ENCODE data around the gene WDR45B.

Gene WDR45B

DNA sequence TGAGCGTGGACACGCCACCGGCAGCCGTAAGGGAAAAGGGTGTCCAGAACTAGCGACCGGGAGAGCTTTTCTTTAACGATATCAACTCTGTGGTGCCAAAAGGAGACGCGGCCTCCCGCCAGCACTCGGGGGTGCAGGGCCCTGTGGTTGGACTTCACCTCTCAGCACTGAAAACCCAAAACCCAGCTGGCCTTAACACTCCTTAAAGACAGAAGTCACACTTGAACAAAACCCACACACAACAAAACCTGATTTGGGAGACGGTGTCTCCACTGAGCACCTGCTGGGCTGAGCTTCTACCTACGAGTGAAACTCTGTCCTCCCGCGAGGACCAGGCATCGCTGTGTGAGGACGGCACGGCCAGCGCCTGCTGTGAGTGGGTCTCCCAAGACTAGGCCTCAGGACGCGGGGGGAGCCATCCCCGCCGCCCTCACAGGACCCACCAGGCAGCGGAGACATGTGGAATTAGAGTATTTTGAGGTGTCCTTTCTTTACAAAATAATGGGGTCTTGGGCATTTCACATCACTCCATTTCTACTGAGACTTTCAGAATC is 46.7 kb downstream of the WDR45B start:
- DNase-seq (ENCODE audit: low read depth in 3 of 3, low spot score in 1 of 3) = no peak

DNA sequence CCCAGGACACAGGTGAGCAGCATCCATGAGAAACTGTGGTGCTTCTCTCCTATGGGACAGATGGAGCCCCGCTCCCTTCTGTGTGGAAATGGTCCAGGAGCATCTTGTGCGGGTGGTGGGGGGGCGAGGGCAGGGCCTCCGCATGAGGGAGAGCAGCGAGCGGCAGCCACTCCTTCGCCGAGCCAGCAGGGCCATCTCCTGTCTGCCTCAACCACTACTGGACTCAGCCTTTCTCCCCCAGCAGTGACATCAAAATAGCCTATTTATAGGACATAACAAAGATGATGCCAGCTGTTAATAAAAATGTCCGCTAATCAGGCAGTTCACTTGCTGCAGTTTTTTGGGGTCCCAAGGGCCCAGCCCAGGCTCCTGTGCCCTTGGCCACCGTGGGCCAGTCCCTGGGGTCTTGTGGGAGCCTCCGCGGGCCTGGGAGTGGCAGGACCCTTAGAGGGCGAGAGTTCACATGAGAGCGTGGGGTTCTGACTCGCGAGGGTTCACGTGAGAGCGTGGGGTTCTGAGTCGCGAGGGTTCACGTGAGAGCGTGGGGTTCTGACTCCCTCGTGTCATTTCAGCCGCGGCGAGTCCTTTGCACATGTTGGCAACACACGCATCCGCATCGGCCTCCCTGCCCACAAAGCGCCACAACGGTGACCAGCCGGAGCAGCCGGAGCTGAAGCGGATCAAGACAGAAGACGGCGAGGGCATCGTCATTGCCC is 47.4 kb downstream of the WDR45B start:
- no peak for DNase-seq (ENCODE audit: low read depth in 3 of 3, low spot score in 1 of 3)

DNA sequence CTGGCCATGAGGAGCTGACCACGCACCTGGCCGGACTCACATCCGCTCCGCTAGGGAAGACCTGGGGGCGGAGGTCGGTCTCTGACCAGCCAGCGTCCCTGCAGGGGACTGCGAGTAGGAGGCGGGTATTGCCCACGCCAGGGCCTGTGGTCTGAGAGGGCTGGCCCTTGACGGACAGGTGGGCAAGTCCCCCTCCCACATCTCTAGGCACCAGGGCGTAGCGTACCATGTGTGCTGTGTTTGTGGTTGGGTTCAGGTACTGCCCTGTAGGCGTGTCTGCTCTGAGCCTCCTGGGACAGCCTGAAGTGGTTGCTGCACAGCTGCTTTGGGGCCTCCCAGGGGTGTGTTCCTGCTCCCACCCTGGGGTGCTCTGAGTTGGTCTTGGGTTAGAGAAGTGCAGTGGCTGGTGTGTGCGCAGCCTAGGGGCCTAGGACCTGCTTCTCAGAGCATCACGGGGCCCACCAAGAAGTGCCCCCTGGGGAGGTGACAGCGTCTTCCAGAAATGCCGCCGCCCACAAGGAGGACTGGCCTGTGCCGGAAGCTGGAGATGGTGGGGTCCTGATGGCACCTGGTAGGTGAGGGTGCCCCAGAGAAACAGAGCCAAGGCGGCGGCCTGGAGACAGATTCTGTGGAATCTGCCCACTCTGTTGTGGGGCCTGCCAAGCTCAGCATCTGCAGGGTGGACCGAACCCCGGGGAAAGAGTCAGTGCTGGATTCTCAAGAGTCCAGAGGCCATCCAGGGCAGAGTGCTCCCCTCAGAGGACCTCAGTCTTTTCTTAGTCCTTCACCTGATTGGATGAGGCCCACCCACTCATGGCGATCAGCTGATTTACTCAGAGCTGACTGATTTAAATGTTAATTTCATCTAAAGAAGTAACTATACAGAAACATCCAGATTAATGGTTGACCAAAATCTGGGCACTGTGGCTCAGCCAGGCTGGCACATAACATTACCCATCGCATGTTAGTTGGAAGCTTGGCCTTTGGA is 48.3 kb downstream of the WDR45B start:
- no peak for DNase-seq (ENCODE audit: low read depth in 3 of 3, low spot score in 1 of 3)

DNA sequence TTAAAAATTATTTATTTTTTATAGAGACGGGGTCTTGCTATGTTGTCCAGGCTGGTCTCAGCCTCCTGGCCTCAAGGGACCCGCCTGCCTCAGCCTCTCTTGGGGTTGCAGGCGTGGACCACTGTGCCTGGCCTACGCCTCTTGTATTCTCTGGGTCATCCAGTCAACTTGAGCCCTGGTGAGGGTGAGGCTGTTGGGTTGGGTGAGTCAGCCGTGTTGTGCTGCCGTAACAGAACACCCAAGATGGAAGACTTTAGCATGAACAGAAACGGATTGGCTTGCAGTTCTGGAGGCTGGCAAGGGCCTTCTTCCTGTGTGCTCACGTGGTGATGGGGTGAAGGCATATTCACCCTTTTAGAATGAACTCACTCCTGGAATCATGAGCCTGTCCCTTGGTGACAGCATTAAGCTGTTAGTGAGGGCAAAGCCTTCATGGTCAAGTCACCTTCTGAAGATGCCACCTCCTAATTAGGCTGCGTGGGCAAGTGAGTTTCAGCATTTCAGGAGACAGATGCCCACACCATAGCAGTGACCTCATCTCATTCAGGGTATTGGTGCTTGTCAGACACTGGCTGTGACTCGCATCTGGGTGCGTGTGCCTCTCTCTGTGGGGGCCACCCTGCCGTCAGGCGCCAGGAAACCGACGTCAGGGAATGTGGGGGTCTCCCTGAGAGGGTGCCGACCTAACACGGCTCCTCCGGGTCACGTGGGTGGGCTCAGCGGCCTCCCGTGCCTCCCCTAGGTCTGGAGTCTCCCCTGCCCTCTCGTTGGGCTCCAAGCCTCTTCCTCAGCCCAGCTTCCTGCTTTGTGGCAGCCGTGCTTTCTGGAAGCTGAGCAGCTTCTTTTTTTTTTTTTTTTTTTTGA is 49.8 kb downstream of the WDR45B start:
- no peak for DNase-seq (ENCODE audit: low read depth in 3 of 3, low spot score in 1 of 3)

DNA sequence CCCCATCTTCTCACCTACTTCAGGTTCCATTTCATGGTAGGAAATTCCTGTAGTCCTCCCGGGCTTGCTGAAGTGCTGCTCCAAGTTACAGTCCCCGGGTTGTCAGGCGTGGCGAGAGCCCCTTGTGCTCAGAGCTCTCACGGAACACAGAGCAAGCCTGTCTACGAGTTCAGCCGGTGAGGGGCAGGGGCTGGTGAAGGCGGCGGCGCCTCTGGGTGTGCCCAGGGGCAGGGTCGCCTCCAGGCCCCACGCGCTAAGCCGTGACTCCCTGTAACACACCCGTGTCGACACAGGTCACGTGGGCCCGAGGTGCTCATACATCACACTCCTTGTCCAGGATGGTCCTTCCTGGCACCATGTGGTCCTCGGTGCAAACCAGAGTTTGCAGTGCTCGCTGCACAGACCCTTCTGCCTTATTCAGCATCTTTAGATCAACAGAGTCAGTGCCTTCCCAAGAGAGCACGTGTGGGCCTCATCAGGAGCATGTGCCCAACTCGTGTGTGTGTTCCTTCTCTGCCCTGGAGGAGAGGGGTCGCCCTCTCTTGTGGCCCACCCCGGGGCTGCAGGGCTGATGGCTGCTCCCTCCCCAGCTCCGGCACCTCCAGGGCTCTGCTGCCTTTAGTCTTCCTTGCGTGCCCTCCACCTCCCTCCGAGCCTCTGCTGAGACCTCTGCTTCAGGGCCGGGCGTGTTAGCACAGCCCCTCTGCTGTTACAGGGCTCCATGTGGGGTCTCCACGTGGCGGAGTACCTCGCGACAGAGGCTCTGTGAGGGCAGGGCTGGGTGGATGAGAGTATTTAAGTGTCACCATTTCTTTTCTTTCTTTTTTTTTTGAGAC is 51.2 kb downstream of the WDR45B start:
- no peak for DNase-seq (ENCODE audit: low read depth in 3 of 3, low spot score in 1 of 3)

DNA sequence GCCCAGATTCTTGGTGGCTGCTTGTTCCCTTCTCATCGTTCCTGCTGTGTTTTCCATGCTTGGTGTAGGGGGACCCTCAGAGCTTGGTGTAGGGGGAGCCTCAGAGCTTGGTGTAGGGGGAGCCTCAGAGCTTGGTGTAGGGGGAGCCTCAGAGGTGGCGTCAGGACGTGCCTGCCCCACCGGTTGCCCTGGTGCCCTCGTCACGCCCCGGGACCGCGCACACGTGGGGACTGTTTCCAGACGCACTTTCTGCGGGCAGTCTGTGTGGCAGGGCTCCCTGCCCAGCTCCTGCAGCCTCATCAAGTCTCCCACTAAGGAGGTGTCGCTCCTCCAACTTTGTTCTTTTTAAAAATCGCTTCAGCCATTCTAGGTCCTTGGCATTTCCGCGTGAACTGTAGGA is 51.9 kb downstream of the WDR45B start:
- DNase-seq (ENCODE audit: low read depth in 3 of 3, low spot score in 1 of 3) = no peak

DNA sequence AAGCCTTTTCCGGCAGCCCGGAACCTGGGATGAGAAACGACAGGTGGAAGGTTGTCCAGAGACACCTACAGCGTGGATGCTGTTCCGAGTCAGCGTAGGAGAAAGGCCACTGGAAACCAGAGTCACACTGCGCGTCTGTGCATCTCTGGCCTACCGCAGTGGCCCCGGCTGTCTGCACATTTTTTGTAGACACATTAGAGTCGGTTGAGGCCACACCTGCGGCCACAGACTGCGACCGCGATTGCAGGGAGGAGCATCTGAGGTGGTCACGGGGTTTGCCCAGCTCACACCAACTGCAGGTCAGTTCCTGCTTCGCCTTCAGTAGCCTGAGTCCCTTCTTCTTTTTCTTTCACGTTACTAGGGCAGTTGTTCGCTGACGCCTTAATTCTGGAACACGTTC is 52.4 kb downstream of the WDR45B start:
- no peak for DNase-seq (ENCODE audit: low read depth in 3 of 3, low spot score in 1 of 3)

DNA sequence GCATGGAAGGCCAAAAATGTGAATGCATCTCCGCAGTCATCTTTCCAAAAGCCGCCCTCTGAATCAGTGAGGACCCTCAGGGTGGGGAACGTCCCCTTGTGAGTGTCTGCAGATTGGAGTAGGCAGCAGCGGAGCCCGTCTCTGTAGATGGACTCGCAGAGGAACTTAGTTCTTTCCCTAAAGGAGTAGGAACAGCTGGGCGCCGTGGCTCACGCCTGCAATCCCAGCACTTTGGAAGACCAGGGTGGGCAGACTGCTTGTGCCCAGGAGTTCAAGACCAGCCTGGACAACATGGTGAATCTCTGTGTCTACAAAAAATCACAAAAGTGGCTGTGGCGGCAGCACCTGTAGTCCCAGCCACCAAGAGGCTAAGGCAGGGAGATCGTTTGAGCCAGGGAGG is 53.7 kb downstream of the WDR45B start:
- DNase-seq (ENCODE audit: low read depth in 3 of 3, low spot score in 1 of 3) = no peak

DNA sequence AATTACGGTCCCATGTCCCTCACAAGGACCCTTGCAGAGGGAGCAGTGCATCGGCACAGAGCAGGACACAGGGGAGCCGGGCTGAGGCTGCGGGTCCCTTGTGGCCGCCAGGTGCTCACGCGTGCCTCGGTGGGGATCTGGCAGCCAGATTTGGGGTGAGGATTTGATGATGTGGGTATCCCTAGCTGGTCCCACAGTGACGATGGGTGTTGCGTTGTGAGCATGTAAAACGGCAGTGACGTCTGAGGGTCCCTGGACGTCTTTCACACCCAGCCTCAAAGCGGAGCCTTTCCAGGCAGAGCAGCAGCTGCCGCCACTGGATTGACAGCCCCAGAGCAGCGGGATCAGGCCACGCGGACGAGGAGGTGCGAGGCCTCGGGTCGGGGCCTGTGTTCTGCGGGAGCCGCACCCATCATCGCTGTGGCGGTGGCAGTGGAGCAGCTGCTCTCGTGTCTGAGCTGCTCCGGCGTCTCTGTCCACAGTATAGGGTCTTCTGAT is 54.6 kb downstream of the WDR45B start:
- no peak for DNase-seq (ENCODE audit: low read depth in 3 of 3, low spot score in 1 of 3)

DNA sequence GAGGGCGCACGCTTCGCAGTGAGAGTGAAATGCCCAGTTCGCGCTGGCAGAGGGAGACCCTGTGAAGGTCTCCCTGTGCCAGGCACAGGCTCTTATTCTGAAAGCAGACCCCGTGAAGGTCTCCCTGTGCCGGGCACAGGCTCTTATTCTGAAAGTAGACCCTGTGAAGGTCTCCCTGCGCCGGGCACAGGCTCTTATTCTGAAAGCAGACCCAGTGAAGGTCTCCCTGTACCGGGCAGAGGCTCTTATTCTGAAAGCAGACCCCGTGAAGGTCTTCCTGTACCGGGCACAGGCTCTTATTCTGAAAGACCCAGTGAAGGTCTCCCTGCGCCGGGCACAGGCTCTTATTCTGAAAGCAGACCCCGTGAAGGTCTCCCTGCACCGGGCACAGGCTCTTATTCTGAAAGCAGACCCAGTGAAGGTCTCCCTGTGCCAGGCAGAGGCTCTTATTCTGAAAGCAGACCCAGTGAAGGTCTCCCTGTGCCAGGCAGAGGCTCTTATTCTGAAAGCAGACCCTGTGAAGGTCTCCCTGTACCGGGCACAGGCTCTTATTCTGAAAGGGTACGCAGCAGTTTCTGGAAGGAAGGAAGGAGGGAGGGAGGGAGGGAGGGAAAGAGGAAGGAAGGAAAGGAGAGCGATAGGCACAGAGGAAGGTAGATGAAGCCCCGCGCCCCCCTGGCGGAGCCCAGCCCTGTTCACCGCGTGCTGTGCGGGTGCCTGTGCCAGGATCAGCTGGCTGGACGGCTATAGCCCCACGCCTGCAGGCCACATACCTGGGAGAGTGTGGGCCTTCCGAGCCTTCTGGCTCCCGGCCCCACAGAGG is 55.3 kb downstream of the WDR45B start:
- DNase-seq (ENCODE audit: low read depth in 3 of 3, low spot score in 1 of 3) = peak in 2 of 3 donors; percentile 14 to 24

DNA sequence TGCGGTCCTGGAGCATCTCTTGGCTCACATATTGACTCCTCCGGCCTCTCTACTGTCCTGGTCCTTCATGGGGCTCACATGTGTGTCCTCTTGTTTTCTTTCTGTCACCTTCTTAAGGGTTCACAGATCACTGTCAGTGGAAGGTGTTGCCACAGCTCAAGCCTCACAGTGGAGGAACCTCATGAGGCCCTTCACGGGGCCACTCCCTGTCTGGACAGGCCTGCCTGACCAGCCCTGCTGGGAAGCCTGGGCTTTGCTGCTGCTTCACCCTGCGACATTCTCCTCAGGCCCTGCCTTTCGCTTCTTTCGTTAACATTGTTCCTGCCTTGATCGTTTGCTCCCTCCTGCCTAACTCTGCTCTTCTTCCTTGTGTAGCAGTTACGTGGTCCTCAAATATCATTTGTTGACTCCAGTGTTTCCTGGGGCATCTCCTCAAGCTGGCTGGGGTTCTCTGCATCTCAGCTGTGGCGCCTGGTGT is 55.9 kb downstream of the WDR45B start:
- no peak for DNase-seq (ENCODE audit: low read depth in 3 of 3, low spot score in 1 of 3)

DNA sequence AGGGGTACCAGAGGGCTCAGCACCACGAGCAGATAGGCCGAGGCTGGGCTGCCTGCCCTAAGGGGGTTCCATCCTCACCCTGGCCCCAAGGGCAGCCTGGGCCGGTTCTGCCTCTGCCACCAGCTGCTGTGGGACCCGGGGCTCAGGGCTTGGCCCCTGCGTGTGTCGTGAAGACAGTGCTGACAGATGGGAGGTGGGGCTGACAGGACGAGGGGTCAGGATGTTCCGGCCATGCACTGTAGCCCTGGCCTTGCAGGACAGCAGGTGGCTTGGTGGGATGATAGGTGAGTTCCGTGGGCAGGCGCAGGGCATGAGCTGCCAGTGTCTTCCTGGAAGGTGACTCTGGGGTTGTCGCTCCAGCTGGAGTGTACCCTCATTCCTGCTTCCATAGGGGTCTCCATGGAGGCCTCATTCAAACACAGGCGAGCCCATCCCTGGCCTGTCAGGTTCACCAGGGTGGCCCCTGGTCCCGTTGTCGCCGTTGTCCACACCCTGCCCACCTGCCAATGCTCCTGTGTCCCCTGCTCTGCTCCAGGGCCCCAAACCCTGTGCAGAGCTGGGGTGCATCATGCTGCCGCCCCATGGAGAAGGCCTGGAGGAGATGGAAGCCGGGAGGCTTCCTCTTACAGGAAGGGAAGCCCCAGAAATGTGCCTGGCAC is 57.2 kb downstream of the WDR45B start:
- no peak for DNase-seq (ENCODE audit: low read depth in 3 of 3, low spot score in 1 of 3)

DNA sequence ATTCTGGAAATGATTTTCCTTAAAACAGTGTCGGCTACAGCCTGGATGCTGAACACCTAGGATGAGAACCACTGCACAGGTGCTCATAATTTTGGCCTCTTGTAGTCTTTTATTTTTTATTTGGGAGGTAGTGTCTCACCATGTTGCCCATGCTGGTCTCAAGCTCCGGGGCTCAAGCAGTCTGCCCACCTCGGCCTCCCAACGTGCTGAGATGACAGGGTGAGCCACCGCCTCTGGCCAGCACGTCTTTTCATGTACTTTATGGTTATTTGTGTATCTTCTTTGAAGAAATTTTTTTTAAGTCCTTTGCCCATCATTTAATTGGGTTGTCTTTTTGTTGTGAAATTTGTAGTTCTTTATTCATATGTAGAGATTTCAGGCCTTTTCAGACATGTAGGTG is 58.0 kb downstream of the WDR45B start:
- no peak for DNase-seq (ENCODE audit: low read depth in 3 of 3, low spot score in 1 of 3)

DNA sequence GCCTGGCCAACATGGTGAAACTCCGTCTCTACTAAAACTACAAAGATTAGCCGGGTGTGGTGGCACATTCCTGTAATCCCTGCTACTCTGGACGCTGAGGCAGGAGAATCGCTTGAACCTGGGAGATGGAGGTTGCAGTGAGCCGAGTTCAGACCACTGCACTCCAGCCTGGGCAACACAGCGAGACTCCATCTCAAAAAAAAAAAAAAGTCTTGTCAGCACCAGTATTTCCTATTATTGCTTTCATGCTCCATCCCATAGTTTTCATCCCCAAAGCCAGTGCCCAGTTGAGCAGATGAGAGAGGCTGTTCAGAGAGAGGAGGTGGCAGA is 58.4 kb downstream of the WDR45B start:
- no peak for DNase-seq (ENCODE audit: low read depth in 3 of 3, low spot score in 1 of 3)

DNA sequence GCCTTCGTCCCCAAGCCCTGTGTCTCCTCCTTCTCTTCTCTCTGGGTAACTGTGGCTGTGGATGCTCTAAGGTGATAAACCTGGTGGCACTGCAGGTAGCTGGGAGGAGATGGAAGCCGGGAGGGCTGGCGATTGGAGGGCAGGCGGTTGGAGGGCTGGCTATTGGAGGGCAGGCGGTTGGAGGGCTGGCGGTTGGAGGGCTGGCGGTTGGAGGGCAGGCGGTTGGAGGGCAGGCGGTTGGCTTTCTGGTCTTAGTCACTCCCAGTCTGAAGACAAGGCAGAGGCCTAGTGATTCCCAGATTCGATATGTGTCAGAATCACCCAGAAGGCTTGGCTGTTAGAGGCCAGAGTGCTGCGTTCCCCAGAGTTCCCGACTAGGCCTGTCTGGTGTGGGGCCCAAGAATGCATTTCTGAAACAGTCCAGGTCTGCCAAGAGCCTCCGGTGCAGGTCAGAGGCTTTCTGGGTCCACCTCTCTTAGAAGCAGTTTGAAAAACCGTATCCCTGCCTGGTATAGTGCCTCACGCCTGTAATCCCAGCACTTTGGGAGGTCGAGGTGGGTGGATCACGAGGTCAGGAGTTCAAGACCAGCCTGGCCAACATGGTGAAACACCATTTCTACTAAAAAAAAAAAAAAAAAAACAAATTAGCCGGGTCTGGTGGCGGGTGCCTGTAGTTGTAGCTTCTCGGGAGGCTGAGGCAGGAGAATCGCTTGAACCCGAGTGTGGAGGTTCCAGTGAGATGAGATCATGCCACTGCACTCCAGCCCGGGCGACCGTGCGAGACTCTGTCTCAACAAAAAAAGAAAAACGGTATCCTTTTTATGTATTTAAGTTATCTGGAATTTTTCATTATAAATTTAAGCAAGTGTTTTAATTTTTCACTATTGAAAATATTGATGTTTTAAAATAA is 59.7 kb downstream of the WDR45B start:
- DNase-seq (ENCODE audit: low read depth in 3 of 3, low spot score in 1 of 3) = no peak

DNA sequence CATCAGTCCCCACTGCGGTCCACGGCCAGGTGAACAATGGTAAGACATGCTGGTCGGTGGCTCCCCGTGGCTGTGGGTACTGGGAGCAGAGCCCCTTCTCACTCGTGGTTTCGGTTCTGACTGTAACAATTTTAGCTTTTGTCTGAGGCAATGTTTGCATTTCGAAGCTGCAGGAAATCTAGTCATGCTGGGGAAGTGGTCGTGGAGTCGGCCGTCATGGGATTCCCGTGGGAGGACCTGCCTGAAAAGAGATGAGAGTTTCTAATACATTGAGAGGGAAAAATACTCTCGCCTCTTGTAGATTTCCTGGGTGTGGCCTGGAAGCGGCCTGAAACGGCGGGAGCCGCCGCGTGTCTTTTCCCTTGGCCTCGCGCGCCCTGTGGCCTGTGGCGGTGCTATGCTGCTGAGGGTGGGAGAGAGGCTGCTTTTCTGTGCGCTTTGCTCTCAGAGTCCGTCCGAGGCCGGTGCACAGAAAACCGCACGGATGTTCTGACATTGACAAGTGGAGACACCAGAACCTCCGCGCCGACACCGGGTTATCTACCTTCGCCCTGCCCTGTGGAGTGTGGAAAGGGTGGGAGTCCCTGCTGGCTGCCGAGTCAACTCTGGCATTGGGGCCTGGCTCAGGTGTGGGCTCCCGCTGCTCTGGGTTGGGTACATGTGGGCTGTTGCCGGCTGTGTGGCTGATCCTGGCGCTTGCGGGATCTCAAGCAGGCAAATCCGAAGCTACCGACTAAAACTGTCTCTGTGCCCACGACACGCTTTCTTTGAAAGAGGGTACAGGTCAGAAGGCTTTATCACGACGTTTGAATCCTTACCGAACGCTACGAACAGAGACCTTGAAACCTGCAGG is 60.8 kb downstream of the WDR45B start:
- DNase-seq (ENCODE audit: low read depth in 3 of 3, low spot score in 1 of 3) = no peak

All from stimulated activated CD4-positive, alpha-beta T cell treated with anti-CD3 and anti-CD28 coated beads, TNF-alpha, amount 100 ng/mL, for 1 hour (primary cell).